Amniotic epithelial cell (primary cell): ENCODE data around the gene FHL1.
"Not testable (repeated sequence)": the region's sequence is repeated elsewhere in the genome, so short reads cannot be mapped to it uniquely, and the experiment has no call there.

Experiments
- DNase-seq: peaks from one replicate; pipeline ENCODE4 v3.0.0-alpha.2; 2010; ENCODE audit warnings: low read depth

The FHL1 gene

GRCh38 chrX:136147315-136147901 lies at the start of gene FHL1:
FHL1 (plus strand) TSS chrX:136147533.
- no peak for DNase-seq

GRCh38 chrX:136097871-136098805 lies 49.2 kb upstream of the FHL1 start:
- no peak for DNase-seq

- DNase-seq, result no peak
These were observed 42.4 kb upstream of the FHL1 start for GRCh38 chrX:136104936-136105335.

DNA sequence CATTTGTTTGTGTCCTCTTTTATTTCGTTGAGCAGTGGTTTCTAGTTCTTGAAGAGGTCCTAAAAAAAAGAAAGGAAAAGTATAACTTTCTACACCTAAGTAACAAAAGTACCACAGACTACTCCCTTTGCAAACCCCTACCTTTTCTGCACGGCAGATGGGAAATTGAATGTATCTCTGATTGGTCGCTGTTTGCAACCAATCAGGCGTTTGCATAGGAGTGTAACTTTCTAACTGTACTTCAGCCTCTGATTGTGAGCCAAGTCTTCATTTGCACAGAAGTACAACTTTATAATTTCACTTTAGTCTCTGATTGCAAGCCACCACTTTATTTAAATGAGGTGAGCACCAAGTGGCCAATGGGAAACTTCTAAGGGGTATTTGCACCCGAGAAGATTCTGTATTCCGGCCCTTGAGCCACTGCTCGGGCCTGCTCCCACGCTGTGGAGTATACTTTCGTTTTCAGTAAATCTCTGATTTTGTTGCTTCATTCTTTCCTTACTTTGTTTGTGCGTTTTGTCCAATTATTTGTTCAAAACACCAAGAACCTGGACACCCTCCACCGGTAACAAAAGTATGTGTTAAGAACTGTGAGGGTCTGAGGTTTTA lies 40.3 kb upstream of the FHL1 start:
- DNase-seq, result no peak

GRCh38 chrX:136108905-136109304 lies 38.4 kb upstream of the FHL1 start:
- DNase-seq, result not testable (repeated sequence)

GRCh38 chrX:136112286-136112685 lies 35.0 kb upstream of the FHL1 start:
- DNase-seq, result no peak

GRCh38 chrX:136112778-136113177 lies 34.6 kb upstream of the FHL1 start:
- DNase-seq, result peak; percentile 10

DNA sequence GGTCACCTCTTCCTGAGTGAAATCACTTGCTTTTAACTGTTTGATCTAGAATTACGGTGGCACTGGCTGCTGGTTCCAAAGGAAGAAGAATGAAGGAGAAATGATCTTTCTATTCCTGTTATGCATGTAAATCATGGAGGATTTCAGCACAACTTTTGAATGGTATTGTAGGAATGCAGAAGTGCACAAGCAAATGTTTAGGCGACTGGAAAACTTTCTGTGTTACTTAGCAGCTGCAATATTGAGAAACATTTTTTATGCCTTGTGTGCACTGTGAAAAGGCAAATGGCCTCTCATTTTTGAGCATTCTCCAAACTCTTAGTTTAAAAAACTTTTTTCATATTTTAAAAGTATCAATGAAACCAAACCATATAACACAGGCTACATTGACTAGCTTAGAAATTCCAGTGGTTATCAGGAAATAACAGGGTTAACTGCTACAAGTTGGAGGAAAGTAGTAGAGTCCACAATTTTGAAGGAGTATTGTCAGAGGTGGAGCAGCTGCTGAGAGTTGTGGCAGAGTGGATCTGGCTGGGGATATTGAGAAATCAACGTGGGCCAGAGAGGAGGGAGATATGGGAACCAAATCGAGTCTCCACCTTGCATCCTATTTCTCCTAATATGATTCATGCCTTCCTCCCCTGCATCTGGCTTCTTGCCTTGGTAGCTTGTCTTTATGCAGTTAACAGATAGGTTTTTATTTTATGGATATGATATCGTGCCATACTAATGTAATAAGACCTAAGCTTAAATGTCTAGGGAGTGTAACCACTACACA lies 32.0 kb upstream of the FHL1 start:
- peak; percentile 59 for DNase-seq

DNA sequence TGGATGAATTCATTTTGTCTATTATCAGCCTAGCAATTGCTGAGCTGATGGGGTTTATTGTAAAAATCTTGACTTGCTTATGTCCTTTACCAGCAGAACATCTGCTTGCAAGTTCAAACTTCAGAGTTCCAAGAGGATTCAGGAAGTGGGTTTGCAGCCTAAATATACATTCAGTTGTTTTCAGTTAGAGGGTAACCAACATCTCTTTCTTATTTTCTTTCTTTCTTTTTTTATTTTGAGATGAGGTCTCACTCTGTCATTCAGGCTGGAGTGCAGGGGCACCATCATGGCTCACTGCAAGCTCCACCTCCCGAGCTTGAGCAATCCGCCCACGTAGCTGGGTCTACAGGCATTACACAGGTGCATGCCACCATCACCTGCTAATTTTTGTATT lies 31.4 kb upstream of the FHL1 start:
- DNase-seq, result no peak

DNA sequence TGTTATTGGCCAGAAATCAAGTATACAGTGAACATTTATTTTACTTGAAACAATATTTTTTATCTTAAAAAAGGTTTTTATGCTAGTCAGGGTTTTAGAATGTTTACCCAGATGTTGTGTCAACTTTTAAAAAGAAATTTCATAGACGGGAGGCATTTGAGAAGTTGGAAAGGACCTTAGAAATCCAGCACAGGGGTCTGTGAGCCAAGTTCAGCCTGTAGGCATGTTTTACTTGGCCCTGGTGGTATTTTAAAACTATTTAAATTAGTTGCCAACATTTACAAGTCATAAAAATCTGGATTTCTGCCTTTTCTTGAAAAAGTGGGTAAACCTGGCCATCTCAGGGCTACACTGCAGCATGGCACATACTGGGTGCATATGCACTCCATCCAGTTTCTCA lies 25.5 kb upstream of the FHL1 start:
- no peak for DNase-seq

GRCh38 chrX:136122207-136122606 lies 25.1 kb upstream of the FHL1 start:
- DNase-seq, result no peak

GRCh38 chrX:136125106-136125505 lies 22.2 kb upstream of the FHL1 start:
- no peak for DNase-seq

DNA sequence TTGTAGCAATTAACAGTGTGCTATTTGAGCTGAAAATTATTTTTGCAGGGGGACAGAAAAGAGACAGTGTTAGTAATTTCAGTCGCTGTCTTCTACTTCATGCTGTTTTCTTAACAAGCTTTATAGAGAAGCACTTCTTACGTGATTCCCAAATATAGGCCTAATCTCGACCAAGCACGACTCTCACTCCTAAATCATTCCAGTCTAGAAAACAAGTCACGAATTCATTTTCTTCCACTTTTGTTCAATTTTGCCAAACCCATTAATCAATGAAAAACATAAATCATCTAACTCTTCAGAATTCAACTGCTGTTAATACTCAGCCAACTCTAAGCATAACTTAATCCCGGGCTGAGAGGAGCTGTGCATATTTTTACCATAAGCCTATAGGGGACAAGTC lies 21.0 kb upstream of the FHL1 start:
- DNase-seq, result no peak

DNA sequence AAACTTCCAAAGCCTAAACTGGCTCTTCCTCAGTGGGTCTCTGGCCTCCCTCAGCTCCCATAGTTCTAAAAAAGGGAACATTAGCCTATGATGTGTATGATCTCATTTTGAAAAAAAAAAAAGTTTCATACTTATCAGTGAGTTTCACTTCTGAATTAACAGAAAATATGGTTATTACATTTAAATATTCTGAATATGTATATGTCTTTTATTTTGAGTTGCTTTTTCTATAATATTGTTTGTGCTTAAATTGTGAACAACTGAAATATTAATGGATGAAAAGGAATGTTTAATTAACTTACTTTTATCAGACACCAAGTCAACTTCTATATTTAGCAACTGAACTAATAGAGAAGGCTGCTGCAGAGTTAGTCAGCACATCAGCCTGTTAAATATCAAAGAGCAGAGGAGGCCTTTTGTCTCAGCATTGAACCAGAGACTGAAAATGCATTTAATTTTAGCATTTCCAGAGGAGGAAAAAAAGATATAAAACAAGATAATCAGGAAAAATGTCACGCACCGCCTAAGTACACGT lies 20.4 kb upstream of the FHL1 start:
- DNase-seq, result peak; percentile 20

DNA sequence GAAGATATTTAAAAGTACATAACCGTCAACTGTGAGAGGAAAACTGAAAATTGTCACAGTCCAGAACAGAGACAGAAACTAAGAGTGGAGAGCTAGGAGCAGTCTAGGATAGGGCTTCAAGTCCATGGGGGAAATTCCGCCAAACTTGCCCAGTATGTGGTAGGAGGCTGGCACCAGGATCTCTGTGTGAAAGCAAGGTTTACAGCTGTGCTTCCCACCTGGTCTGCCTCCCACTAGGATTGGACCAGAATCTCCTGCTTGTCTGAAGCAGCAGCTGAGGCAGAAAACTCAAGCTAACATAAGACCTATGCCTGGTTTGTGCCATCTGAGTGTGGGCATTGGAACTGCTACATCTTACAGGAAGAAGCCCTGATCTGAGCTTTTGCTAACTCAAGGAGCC lies 18.6 kb upstream of the FHL1 start:
- no peak for DNase-seq

DNA sequence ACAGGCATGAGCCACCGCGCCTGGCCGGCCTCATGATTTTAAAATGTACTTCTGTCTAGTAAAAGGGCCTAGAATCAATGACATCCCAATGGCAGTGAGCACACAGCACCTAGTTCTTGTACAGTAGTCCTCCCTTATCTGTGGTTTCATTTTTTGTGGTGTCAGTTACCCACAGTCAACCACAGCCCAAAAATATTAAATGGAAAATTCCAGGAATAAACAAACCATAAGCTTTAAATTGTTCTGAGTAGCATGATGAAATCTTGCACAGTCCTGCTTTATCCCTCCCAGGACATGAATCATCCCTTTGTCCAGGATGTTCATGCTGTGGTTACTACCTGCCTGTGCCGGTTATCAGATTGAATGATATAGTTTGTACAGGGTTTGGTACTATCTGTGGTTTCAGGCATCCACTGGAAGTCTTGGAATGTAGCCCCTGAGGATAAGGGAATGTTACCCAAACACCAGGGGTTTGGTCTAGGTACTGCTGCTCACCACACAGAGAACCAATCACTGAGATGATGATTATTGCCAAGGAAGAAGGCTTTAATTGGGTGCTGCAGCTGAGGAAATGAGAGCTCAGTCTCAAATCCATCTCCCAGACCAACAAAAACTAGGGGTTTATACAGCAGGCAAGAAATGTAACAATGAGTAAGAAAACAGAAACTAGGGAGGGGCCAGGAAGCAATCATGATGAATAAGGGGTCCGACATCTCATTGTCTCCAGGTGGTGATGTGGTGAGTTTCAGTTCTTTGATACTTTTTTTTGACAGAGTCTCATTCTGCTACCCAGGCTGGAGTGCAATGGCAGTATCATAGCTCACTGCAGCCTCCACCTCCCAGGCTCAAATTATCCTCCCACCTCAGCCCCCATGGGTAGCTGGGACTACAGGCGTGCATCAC lies 16.2 kb upstream of the FHL1 start:
- DNase-seq, result peak; percentile 93

DNA sequence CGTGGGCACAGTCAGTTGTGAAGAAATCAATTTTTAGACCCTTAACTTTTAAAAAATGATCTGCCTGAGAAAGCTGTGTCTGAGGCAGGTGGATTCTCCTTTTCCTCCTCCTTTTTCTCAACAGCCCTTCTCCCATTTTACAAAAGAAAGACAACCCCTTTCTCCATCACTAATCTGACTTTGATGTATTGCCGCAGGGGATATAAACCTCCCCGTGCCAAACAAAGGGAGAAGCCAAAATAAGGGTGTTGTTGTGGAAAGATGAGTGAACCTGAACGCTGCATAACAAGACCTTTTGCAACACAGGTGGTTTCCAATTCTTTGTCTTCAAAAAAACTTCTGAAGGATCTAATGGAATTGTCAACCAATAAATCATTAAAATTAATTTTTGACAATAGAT lies 8.4 kb upstream of the FHL1 start:
- no peak for DNase-seq

DNA sequence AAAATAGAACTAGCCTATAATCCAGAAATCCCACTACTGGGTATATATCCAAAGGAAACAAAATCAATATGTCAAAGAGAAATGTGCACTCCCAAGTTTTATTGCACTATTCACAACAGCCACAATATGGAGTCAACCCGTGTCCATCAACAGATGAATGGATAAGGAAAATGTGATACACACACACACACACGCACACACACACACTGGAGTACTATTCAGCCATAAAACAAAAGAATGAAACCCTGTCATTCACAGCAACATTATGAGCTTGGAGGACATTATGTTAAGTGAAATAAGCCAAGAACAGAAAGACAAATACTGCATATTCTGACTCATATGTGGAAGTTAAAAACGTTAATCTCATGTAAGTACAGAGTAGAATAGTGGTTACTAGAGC lies 5.8 kb upstream of the FHL1 start:
- no peak for DNase-seq

- no peak for DNase-seq
These were observed 4.7 kb upstream of the FHL1 start for GRCh38 chrX:136142592-136142991.

DNA sequence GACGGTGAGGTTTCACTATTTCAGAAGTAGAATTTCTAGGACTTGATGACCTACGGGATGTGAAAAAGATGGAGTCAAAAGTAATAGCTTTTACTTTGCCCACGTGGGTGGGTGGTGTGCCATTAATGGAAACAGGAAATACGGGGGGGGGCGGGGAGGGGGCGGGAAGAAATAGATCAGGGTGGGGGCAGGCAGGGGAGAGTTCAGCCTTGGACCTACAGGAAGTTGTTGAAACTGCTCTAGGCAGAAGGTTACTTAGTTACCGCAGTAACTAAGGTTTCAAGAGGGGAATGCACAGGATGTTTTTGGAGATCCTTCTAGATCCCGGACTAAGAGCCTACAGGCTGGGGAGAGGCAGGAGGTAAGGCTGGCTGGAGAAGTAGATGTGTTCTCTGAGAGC lies 3.6 kb upstream of the FHL1 start:
- DNase-seq, result no peak
